HepG2 (cell line): Measurements from ENCODE around the gene SLC16A13. TPM values are rescaled to one million over a fixed set of nuclear protein-coding genes. Genes with fewer than 3 reads are reported as not detected.

Experiments used
- FOSL2 ChIP-seq: sonication (generic); formaldehyde crosslinking; IDR thresholded peaks from 2 replicates; pipeline ENCODE4 v1.4.0; 2020; ENCODE audit warnings: missing genetic modification reagents
- FOXC1 ChIP-seq: sonication (generic); formaldehyde crosslinking; IDR thresholded peaks from 2 replicates; pipeline ENCODE4 v1.8.0; 2022; ENCODE audit warnings: mild to moderate bottlenecking, missing genetic modification reagents, borderline replicate concordance
- HDAC2 ChIP-seq: sonication (generic); formaldehyde crosslinking; IDR thresholded peaks from 2 replicates; pipeline ENCODE4 v1.4.0; 2020; ENCODE audit warnings: missing genetic modification reagents
- HOXA3 ChIP-seq: sonication (generic); formaldehyde crosslinking; IDR thresholded peaks from 2 replicates; pipeline ENCODE4 v1.5.0; 2020; ENCODE audit warnings: missing genetic modification reagents
- NFE2 ChIP-seq: sonication (generic); formaldehyde crosslinking; IDR thresholded peaks from 2 replicates; pipeline ENCODE4 v1.4.0; 2020; ENCODE audit warnings: missing genetic modification reagents
- NFE2L2 ChIP-seq: fragments of 150-350 bp; IDR thresholded peaks from 2 replicates; pipeline ENCODE4 v1.6.1; 2014; ENCODE audit warnings: low read length
- NFYC ChIP-seq: IDR thresholded peaks from 2 replicates; pipeline ENCODE4 v1.6.1; 2016; ENCODE audit warnings: missing genetic modification reagents, missing compliant biosample characterization
- ZFP37 ChIP-seq: sonication (generic); formaldehyde crosslinking; IDR thresholded peaks from 2 replicates; pipeline ENCODE4 v1.4.0; 2020; ENCODE audit warnings: missing genetic modification reagents, borderline replicate concordance
- ZFP91 ChIP-seq: sonication (generic); formaldehyde crosslinking; IDR thresholded peaks from 2 replicates; pipeline ENCODE4 v1.9.0; 2022; ENCODE audit warnings: missing genetic modification reagents, mild to moderate bottlenecking, borderline replicate concordance
- ZNF143 ChIP-seq: sonication (generic); formaldehyde crosslinking; IDR thresholded peaks from 2 replicates; pipeline ENCODE4 v1.4.0; 2020; ENCODE audit warnings: missing genetic modification reagents
- ZNF276 ChIP-seq: sonication (generic); formaldehyde crosslinking; IDR thresholded peaks from 2 replicates; pipeline ENCODE4 v1.4.0; 2020; ENCODE audit warnings: mild to moderate bottlenecking, low read depth, missing genetic modification reagents
- ZNF33B ChIP-seq: sonication (generic); formaldehyde crosslinking; IDR thresholded peaks from 2 replicates; pipeline ENCODE4 v1.5.1; 2020; ENCODE audit warnings: mild to moderate bottlenecking, missing genetic modification reagents
- ZNF530 ChIP-seq: sonication (generic); formaldehyde crosslinking; IDR thresholded peaks from 2 replicates; pipeline ENCODE4 v1.5.0; 2020; ENCODE audit warnings: low read depth, mild to moderate bottlenecking, missing genetic modification reagents
- ZNF704 ChIP-seq: sonication (generic); formaldehyde crosslinking; IDR thresholded peaks from 2 replicates; pipeline ENCODE4 v1.8.1; 2023; ENCODE audit warnings: mild to moderate bottlenecking, inconsistent platforms, moderate library complexity, missing genetic modification reagents, borderline replicate concordance
- ZNF710 ChIP-seq: sonication (generic); formaldehyde crosslinking; IDR thresholded peaks from 2 replicates; pipeline ENCODE4 v1.5.0; 2020; ENCODE audit warnings: mild to moderate bottlenecking, missing genetic modification reagents, borderline replicate concordance
- ZNF75D ChIP-seq: sonication (generic); formaldehyde crosslinking; IDR thresholded peaks from 2 replicates; pipeline ENCODE4 v1.8.1; 2023; ENCODE audit warnings: missing genetic modification reagents, mild to moderate bottlenecking, borderline replicate concordance
- polyA plus RNA-seq, 8 experiments: library from polyadenylated mRNA; depleted of rRNA in 3 of 8; stranded (reverse) in 7 of 8; unstranded in 1 of 8; fragments of >200 nt; fragmentation: Illumina TruSeq in 4 of 8; extraction: Trizol in 4 of 8; gene quantifications; 2 replicates each; pipeline versions ENCODE4 v1.2.1 to v1.2.3, GENCODE V29; 2011 to 2016; ENCODE audit warnings: low read depth in 4 of 8, missing spikeins in 1 of 8, mixed read lengths in 1 of 8; ENCODE audit not compliant: insufficient read depth in 1 of 8
- total RNA-seq, 5 experiments: library from RNA; depleted of rRNA; stranded (reverse); fragments of >200 nt; fragmentation: Illumina TruSeq; extraction: Trizol; gene quantifications; 2 replicates each; pipeline ENCODE4 v1.2.3, GENCODE V29; 2016; ENCODE audit warnings: low read depth in 1 of 5
- TF ChIP-seq, protein P1 (sequence below): sonication (generic); formaldehyde crosslinking; IDR thresholded peaks from 2 replicates; pipeline ENCODE4 v1.5.0; 2020; ENCODE audit warnings: mild to moderate bottlenecking, missing genetic modification reagents
- TF ChIP-seq, protein P2 (sequence below): fragments of 450-650 bp; IDR thresholded peaks from 2 replicates; pipeline ENCODE4 v1.6.1; 2016

Gene SLC16A13
- total and polyA plus RNA-seq, 2 of the 13 experiments (the other 11 are each of a cell fraction or from before 2014, with no cell fraction given), result 2.2 to 3.0 TPM

GRCh38 chr17:7014261-7014994, 21.4 kb upstream of the SLC16A13 start (continued):
- TF ChIP-seq ZFP37, result peak; percentile 44; the same call in 1 of the 2 replicates
- no peak for TF ChIP-seq ZNF33B (CRISPR knock-in tag)
- TF ChIP-seq FOXC1 (CRISPR knock-in tag), result peak; percentile 88; the same call in 1 of the 2 replicates
- no peak for TF ChIP-seq NFE2L2
- no peak for TF ChIP-seq NFE2 (CRISPR knock-in tag)
- TF ChIP-seq ZNF530 (CRISPR knock-in tag), result no peak
- peak; percentile 78 for TF ChIP-seq HDAC2 (CRISPR knock-in tag)
- TF ChIP-seq, protein P1, sequence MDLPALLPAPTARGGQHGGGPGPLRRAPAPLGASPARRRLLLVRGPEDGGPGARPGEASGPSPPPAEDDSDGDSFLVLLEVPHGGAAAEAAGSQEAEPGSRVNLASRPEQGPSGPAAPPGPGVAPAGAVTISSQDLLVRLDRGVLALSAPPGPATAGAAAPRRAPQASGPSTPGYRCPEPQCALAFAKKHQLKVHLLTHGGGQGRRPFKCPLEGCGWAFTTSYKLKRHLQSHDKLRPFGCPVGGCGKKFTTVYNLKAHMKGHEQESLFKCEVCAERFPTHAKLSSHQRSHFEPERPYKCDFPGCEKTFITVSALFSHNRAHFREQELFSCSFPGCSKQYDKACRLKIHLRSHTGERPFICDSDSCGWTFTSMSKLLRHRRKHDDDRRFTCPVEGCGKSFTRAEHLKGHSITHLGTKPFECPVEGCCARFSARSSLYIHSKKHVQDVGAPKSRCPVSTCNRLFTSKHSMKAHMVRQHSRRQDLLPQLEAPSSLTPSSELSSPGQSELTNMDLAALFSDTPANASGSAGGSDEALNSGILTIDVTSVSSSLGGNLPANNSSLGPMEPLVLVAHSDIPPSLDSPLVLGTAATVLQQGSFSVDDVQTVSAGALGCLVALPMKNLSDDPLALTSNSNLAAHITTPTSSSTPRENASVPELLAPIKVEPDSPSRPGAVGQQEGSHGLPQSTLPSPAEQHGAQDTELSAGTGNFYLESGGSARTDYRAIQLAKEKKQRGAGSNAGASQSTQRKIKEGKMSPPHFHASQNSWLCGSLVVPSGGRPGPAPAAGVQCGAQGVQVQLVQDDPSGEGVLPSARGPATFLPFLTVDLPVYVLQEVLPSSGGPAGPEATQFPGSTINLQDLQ, result no peak
- TF ChIP-seq, protein P2, sequence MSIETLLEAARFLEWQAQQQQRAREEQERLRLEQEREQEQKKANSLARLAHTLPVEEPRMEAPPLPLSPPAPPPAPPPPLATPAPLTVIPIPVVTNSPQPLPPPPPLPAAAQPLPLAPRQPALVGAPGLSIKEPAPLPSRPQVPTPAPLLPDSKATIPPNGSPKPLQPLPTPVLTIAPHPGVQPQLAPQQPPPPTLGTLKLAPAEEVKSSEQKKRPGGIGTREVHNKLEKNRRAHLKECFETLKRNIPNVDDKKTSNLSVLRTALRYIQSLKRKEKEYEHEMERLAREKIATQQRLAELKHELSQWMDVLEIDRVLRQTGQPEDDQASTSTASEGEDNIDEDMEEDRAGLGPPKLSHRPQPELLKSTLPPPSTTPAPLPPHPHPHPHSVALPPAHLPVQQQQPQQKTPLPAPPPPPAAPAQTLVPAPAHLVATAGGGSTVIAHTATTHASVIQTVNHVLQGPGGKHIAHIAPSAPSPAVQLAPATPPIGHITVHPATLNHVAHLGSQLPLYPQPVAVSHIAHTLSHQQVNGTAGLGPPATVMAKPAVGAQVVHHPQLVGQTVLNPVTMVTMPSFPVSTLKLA, result peak; percentile 39
- TF ChIP-seq FOSL2 (CRISPR knock-in tag), result peak; percentile 58; the same call in 1 of the 2 replicates
- peak; percentile 82 for TF ChIP-seq NFYC (CRISPR knock-in tag)
- peak; percentile 61; the same call in 1 of the 2 replicates for TF ChIP-seq ZNF710 (CRISPR knock-in tag)
- TF ChIP-seq ZNF704, result no peak
- peak; percentile 97 for TF ChIP-seq HOXA3
- no peak for TF ChIP-seq ZNF276 (CRISPR knock-in tag)
- TF ChIP-seq ZNF75D (CRISPR knock-in tag), result no peak
- TF ChIP-seq ZFP91 (CRISPR knock-in tag), result peak; percentile 85
- peak; percentile 26; the same call in 1 of the 2 replicates for TF ChIP-seq ZNF143 (CRISPR knock-in tag)
